HG03521 (cell line): ENCODE results near the gene WASF1.
A peak's percentile ranks its signal among the peaks of the same experiment; 100 is the strongest.
"Not testable (repeated sequence)": the region's sequence is repeated elsewhere in the genome, so short reads cannot be mapped to it uniquely, and the experiment has no call there.

Experiments used
- ATAC-seq: cut with Tn5 transposase; IDR thresholded peaks from one replicate; pipeline ENCODE4 v1.9.1; 2021; ENCODE audit warnings: mild to moderate bottlenecking, moderate library complexity; ENCODE audit not compliant: unreplicated experiment

Gene WASF1

DNA sequence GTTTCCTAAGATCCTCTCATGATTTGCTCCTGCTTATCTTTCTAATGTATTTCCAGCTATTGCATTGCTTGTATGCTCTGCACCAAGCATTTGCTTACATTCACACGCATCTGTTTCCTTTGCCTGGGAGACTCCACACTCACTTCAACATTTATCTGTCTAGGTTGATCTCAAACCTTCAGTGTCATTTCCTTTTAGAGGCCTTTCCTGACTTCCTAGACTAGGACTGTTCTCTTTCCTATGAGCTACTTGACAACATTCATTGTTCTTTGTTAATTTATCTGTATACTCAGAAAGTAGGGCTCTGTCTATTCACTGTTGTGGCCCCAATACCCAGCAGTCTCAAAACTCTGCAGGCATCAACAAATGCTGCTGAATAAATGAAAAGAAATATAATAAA lies 84.4 kb downstream of the WASF1 start:
- ATAC-seq, result no peak

DNA sequence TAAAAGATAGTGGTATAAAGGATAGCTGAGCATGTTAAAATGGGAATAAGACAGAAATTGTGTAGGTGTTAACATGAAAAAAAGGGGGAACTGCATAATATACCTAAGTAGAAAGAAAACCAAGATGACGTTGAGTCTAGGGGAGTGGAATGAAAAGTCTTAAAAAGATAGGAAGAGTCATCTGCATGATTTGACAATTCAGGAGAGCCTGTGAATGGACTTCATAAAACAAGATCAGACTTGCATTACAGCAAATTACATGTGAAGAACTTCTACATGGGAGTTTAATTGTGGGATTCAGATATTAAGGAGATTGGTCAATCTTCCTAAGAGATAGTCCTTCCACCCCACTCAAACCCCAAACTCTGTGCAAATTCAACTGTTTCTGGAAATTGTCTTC lies 85.5 kb downstream of the WASF1 start:
- ATAC-seq, result no peak

DNA sequence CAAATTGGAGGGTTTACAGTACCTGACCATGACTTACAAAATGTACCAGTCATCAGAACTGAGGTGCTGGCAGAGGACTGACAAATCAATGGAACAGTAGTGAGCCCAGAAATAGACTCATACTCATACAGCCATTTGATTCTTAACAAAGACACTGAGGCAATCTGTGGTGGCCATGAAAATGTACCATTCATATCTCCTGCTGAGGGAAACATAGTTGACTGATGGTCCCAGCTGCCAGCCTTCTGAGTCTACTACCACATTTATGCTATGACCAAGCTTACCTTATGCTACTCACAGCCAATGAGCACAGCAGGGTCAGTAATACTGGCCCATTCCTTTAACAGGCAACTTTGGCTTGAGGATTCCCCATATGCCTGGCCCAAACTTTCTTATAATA lies 88.6 kb downstream of the WASF1 start:
- ATAC-seq, result no peak

DNA sequence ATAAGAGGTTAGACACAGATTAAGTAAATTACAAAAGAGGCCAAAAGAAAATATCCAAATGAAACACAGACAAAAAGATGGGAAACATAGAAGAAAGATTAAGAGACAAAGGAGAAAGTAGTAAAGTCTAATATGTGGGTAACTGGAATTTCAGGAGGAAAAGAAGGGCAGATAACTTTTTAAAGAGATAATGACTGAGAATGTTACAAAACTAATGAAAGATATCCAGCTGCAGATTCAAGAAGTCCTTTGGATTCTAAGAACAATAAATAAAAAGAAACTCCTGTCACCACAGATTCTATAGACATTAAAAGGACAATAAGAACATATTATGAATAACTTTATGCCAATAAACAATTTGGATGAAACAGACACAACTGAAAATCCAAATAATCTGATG lies 90.1 kb downstream of the WASF1 start:
- no peak for ATAC-seq

DNA sequence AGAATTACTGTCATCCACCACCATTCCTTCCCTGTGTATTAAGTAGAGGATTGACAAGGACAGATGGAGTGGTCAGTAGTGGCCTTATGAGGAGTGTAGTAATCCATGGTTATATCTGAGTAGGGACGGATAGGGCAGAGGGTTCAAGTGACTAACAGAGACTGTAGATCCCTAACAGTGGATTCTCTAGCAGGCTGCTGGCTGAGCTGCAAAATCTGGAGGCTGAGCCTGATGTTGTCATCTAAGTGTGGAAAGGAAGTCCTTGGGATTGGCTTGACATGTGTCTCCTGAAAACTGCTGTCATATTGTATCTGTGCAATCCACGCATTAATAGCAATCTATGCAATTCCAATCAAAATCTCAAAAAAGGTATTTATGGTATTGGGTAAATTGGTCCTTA lies 94.2 kb downstream of the WASF1 start:
- ATAC-seq, result no peak

GRCh38 chr6:110083875-110084585 lies 95.4 kb downstream of the WASF1 start:
- no peak for ATAC-seq

DNA sequence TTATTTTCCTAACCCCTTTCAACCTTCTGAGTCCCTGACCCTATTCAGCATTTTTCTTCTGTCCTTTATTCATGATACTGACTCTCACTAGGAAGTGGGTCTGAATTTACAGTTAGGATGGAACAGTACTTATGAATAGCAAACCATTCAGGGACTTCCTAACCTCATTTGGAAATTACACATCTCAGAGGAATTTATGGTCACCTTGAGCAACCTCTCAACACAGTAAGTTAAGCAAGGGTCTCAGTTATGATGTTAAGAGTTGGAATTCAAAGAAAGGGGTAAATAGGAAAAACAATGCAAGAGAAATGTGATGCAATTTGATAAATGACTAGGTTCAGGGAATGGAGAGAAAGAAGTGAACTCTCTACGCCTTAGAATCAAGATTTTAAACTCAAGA lies 104.1 kb downstream of the WASF1 start:
- no peak for ATAC-seq

GRCh38 chr6:110073474-110073873 lies 106.0 kb downstream of the WASF1 start:
- ATAC-seq, result not testable (repeated sequence)

GRCh38 chr6:110068592-110068967 lies 110.9 kb downstream of the WASF1 start:
- no peak for ATAC-seq

DNA sequence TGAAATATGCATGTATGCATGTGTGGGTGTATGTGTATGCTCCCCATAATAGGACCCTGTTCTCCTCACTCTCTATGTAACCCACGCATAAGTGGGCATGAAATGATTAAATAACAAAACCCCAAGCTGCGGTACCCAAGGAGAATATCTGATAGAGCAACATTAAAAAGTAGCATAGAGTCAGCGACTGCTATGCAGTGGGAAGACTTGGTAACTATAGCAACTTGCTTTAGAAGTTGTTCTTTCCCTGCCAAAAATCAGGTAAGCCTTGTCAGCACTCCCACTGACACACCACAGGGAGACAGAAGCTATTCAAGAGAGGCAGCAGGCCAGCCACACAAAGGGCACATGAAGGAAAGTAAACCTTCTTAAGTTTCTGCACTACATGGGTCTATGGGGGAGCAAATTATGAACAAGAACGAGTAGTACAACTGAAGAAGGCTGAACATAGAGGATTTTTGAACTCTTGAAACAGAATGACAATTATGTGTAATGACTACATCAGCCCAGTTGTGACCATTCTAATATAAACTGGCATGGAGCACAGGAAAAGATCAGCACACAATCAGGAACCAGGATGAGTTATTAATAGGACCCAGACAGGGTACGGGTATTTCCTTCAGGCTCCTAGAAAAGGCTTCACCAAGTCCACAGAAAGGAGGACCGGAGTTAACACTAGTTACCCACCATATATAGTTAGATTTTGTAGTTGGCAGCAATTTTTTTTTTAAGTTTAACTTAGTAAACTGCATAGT lies 111.5 kb downstream of the WASF1 start:
- ATAC-seq, result no peak

GRCh38 chr6:110064744-110065524 lies 114.5 kb downstream of the WASF1 start:
- ATAC-seq, result no peak

DNA sequence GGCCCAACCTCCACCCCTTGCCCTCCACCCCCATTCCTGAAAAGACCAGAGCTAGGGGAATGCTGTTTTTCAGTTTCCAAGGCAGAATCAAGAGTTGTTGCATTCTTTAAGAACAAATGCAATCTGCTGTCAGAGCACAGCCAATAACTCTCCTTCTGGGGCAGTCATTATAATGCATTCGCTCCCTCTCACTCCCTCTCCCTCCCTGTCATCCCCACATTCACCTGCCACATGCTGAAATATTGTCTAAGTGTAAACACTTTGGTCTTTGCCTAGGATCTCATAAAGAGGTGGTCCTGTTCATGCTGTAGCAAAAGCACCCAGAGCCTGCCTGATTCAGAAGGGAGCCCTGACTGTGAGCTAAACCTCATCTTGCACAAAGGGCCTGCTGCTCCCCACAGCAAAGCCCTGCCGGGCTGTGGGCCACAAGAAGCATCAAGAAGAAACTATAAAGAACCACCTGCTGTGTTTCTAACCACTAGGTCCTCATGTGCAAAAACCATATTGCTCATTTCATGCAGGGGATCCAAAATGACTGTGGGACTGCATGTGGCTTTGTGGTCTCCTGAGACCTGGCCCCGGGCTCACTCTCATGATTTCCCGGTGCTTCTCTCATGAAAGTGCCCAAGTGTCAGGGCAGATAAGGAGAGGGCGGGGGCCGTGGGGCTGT lies 115.7 kb downstream of the WASF1 start:
- peak; percentile 46 for ATAC-seq

- ATAC-seq, result no peak
Observed at GRCh38 chr6:110055387-110055735, 124.1 kb downstream of the WASF1 start.

DNA sequence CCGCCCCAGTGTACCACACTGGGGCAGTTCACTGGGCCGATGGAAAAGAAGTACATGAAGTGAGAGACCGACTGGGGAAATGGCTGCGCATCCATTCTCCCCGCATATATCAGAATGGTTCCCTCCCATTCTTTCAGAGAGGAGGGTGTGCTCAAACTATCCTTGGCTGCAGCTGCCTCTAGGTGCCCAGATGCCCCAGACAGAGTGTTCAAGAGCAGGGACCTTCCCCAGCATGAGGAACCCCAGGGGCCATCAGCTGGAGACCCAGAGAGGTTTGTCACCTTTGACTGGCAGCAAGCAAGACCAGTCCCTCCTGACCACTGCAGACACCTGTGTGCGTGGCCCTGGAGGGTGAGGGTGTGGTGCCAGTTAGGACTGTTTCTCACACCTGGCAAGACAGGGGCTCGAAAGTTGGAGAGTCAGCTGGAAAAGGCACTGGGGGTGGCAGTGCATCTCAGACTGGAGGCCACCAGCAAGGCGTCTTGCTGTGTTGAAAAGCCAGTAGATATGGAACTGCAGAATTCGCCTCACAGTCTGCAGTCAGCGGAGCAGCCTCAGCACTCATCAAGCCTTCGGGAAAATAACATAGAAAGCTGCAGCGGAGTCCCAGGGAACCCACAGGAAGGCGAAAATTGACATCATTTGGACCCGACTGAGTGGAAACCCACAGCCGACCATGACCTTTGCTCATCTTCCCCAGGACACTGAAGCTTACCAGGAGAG lies 124.6 kb downstream of the WASF1 start:
- no peak for ATAC-seq

DNA sequence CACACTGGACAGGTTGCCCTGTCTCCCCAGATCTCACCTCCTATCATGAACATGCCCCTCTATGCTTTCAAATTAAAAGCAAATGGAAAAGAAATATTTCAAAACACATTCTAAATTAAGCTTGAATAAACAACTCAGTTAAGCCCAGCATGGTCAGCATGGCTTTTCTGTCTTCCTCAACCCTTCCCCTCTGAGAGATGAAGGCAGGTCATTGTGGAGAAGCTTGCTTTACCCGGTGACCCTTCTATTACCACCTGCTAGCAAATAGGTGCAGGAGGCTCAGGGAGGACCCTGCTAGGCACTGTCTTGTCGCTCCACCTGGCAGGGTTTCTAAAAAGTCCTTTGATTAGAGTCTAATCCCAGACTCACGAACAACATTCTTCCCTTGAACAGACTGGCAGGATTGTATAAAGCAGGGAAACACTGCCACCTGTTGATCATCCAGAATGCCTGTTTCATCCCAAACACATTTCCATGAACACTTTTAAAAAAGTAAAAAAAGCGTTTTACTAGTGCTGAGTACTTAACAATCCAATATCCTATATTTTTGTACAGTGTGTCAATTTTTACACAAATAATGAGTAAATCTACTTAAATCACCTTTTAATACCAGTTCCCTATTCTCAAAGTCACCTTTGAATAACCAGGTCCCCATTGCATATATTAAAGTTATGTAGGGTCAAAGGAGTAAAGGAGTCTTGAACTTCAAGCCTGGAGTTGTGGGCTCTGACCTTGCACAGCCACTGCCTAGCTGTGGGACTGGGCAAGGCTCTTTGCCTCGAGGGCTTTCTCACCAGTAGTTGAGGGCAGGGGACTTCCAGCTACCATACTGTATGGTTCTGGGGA lies 125.9 kb downstream of the WASF1 start:
- no peak for ATAC-seq

- ATAC-seq, result no peak
Observed at GRCh38 chr6:110050440-110050813, 129.0 kb downstream of the WASF1 start.
